Measurements from ENCODE around the gene SCRN1. TPM values are rescaled to one million over a fixed set of nuclear protein-coding genes. Genes with fewer than 3 reads are reported as not detected.

SCRN1 gene
- total RNA-seq, 2 donors from 2014 or later = 20.2 to 33.3 TPM

GRCh38 chr7:29972315-29972669, 17.3 kb downstream of the SCRN1 start:
- TF ChIP-seq CTCF (IDR thresholded peaks at IDR 0.05) = no peak
- Histone ChIP-seq H3K27me3 (no peaks in the 10 kb centered on the region), H3K4me1 (peaks cover 0 to 20% of the 10 kb centered on the region in 2 donors), H3K27ac (no peak overlapping the region), H3K36me3 (no peaks in the 10 kb centered on the region), H3K4me3 (no peak overlapping the region), H3K9me3 (no peaks in the 10 kb centered on the region)
- DNase-seq (ENCODE audit: low spot score) = no peak

- TF ChIP-seq CTCF (IDR thresholded peaks at IDR 0.05) = no peak
- H3K4me1 ChIP-seq = peaks cover 0 to 18% of the 10 kb centered on the region in 2 donors
These were observed 17.9 kb downstream of the SCRN1 start for GRCh38 chr7:29971566-29972314.

GRCh38 chr7:29970158-29970557, 19.4 kb downstream of the SCRN1 start:
- Histone ChIP-seq H3K9me3 (no peaks in the 10 kb centered on the region), H3K4me3 (no peak overlapping the region), H3K4me1 (peaks cover 0 to 10% of the 10 kb centered on the region in 2 donors), H3K27me3 (no peaks in the 10 kb centered on the region), H3K36me3 (no peaks in the 10 kb centered on the region), H3K27ac (no peak overlapping the region)
- no peak for TF ChIP-seq CTCF (IDR thresholded peaks at IDR 0.05)
- no peak for DNase-seq (ENCODE audit: low spot score)

More at GRCh38 chr7:29971566-29972314, 17.9 kb downstream of the SCRN1 start:
- DNase-seq (ENCODE audit: low spot score) = no peak
- Histone ChIP-seq H3K4me3 (no peak overlapping the region), H3K27ac (no peak overlapping the region), H3K9me3 (no peaks in the 10 kb centered on the region), H3K36me3 (no peaks in the 10 kb centered on the region), H3K27me3 (no peaks in the 10 kb centered on the region)

- TF ChIP-seq CTCF (IDR thresholded peaks at IDR 0.05) = no peak
- Histone ChIP-seq H3K27me3 (no peaks in the 10 kb centered on the region), H3K36me3 (no peaks in the 10 kb centered on the region), H3K27ac (no peak overlapping the region), H3K4me1 (peaks cover 0 to 10% of the 10 kb centered on the region in 2 donors), H3K9me3 (no peaks in the 10 kb centered on the region), H3K4me3 (no peak overlapping the region)
- DNase-seq (ENCODE audit: low spot score) = no peak
These were observed 19.9 kb downstream of the SCRN1 start for GRCh38 chr7:29969738-29970137.

GRCh38 chr7:29968683-29969395, 20.8 kb downstream of the SCRN1 start:
- Histone ChIP-seq H3K27me3 (no peaks in the 10 kb centered on the region), H3K9me3 (no peaks in the 10 kb centered on the region), H3K4me3 (no peak overlapping the region), H3K4me1 (peaks cover 0 to 10% of the 10 kb centered on the region in 2 donors), H3K36me3 (no peaks in the 10 kb centered on the region), H3K27ac (no peak overlapping the region)
- DNase-seq (ENCODE audit: low spot score) = no peak
- no peak for TF ChIP-seq CTCF (IDR thresholded peaks at IDR 0.05)
